Measurements from ENCODE around the gene CDKN1A.

The CDKN1A gene

GRCh38 chr6:36639171-36639808 lies 39.2 kb upstream of the CDKN1A start:
- Histone ChIP-seq H3K4me2 (ENCODE audit: low read length) (no peak overlapping the region), H3K9me3 (ENCODE audit: low read length) (no peaks in the 10 kb centered on the region), H3K4me1 (ENCODE audit: insufficient read depth, low read length, severe bottlenecking) (no peaks in the 10 kb centered on the region), H3K79me2 (ENCODE audit: insufficient read depth, low read length) (no peaks in the 10 kb centered on the region), H4K20me1 (ENCODE audit: insufficient read depth, low read length) (no peaks in the 10 kb centered on the region), H3K27ac (ENCODE audit: low read depth, low read length, poor library complexity, severe bottlenecking) (no peak overlapping the region), H3K36me3 (ENCODE audit: insufficient read depth, low read length) (no peaks in the 10 kb centered on the region), H3K9ac (ENCODE audit: low read length) (no peak overlapping the region), H3K27me3 (ENCODE audit: insufficient read depth, low read length) (no peaks in the 10 kb centered on the region), H2AFZ (ENCODE audit: low read length) (no peak overlapping the region), H3K9me2 (ENCODE audit: low read depth, low read length) (no peaks in the 10 kb centered on the region), H3F3A (ENCODE audit: insufficient read depth, low read length) (no peaks in the 10 kb centered on the region), H3K4me3 (ENCODE audit: low read depth, low read length, poor library complexity, severe bottlenecking) (no peak overlapping the region)
- TF ChIP-seq CTCF (IDR thresholded peaks at IDR 0.05; ENCODE audit: low read length) (no peak), EZH2 (IDR thresholded peaks at IDR 0.05; ENCODE audit: borderline replicate concordance, low read length) (no peak)

DNA sequence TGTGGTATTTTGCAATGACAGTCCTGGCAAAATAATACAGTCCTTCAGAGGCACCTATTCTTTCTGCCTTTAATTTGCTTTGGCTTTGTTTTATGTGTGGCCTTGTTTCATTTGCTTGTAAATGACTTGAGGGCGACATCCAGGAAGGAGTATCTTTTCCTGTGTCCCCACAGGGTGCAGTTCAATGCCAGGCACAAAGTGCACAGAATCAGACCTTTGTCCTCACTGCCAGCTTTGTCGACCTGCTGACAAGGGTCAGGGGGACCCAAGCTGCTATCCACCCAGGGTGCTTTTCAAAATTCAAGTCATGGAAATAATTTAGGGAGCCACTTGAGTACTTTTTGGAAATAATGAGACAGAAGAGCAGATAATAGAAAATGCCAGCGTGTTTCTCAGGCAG lies 37.0 kb upstream of the CDKN1A start:
- no peaks in the 10 kb centered on the region for H3K36me3 ChIP-seq (ENCODE audit: insufficient read depth, low read length)
- H2AFZ ChIP-seq (ENCODE audit: low read length): no peak overlapping the region
- no peaks in the 10 kb centered on the region for H4K20me1 ChIP-seq (ENCODE audit: insufficient read depth, low read length)
- H3K9me3 ChIP-seq (ENCODE audit: low read length): no peaks in the 10 kb centered on the region
- no peaks in the 10 kb centered on the region for H3K79me2 ChIP-seq (ENCODE audit: insufficient read depth, low read length)
- H3K9ac ChIP-seq (ENCODE audit: low read length): no peak overlapping the region
- TF ChIP-seq CTCF (IDR thresholded peaks at IDR 0.05; ENCODE audit: low read length): no peak
- no peaks in the 10 kb centered on the region for H3F3A ChIP-seq (ENCODE audit: insufficient read depth, low read length)
- H3K4me1 ChIP-seq (ENCODE audit: insufficient read depth, low read length, severe bottlenecking): no peaks in the 10 kb centered on the region
- no peaks in the 10 kb centered on the region for H3K27me3 ChIP-seq (ENCODE audit: insufficient read depth, low read length)
- H3K9me2 ChIP-seq (ENCODE audit: low read depth, low read length): no peaks in the 10 kb centered on the region
- H3K4me3 ChIP-seq (ENCODE audit: low read depth, low read length, poor library complexity, severe bottlenecking): no peak overlapping the region
- H3K4me2 ChIP-seq (ENCODE audit: low read length): no peak overlapping the region
- H3K27ac ChIP-seq (ENCODE audit: low read depth, low read length, poor library complexity, severe bottlenecking): no peak overlapping the region

GRCh38 chr6:36642913-36643817 lies 35.3 kb upstream of the CDKN1A start:
- Histone ChIP-seq H3K9me3 (ENCODE audit: low read length) (no peaks in the 10 kb centered on the region), H3F3A (ENCODE audit: insufficient read depth, low read length) (no peaks in the 10 kb centered on the region), H3K4me1 (ENCODE audit: insufficient read depth, low read length, severe bottlenecking) (no peaks in the 10 kb centered on the region), H3K27me3 (ENCODE audit: insufficient read depth, low read length) (no peaks in the 10 kb centered on the region), H2AFZ (ENCODE audit: low read length) (no peak overlapping the region), H4K20me1 (ENCODE audit: insufficient read depth, low read length) (no peaks in the 10 kb centered on the region), H3K4me3 (ENCODE audit: low read depth, low read length, poor library complexity, severe bottlenecking) (no peak overlapping the region), H3K79me2 (ENCODE audit: insufficient read depth, low read length) (no peaks in the 10 kb centered on the region), H3K9ac (ENCODE audit: low read length) (no peak overlapping the region), H3K4me2 (ENCODE audit: low read length) (no peak overlapping the region), H3K36me3 (ENCODE audit: insufficient read depth, low read length) (no peaks in the 10 kb centered on the region), H3K27ac (ENCODE audit: low read depth, low read length, poor library complexity, severe bottlenecking) (no peak overlapping the region), H3K9me2 (ENCODE audit: low read depth, low read length) (no peaks in the 10 kb centered on the region)
- TF ChIP-seq EZH2 (IDR thresholded peaks at IDR 0.05; ENCODE audit: borderline replicate concordance, low read length): no peak
- TF ChIP-seq CTCF (IDR thresholded peaks at IDR 0.05; ENCODE audit: low read length): no peak
